OCI-LY7 (cell line): Measurements from ENCODE around the gene ADM2. TPM values are rescaled to one million over a fixed set of nuclear protein-coding genes. Genes with fewer than 3 reads are reported as not detected.

ENCODE experiments used
- BruUV-seq: library from RNA; stranded (reverse); fragments of 400-500 nt; replicated peaks from 2 replicates; lab custom pipeline; 2021; lab: Mats Ljungman, UMichigan
- CTCF ChIA-PET: fragments of 300-600 bp; sonication (Branson Sonifier 250); formaldehyde crosslinking; loops from one replicate; lab custom pipeline; 2022; ENCODE audit warnings: antibody characterized with exemption; ENCODE audit not compliant: unreplicated experiment; lab: Charles Lee
- POLR2A ChIA-PET: fragments of 300-600 bp; sonication (Branson Sonifier 250); formaldehyde crosslinking; loops from one replicate; lab custom pipeline; 2022; ENCODE audit warnings: antibody characterized with exemption; lab: Charles Lee
- DNase-seq: peaks from one replicate; pipeline ENCODE4 v3.0.0-alpha.2; 2015; ENCODE audit warnings: low spot score
- H2AFZ ChIP-seq: fragments of 200-600 bp; sonication (generic), shearing (Covaris generic); 2 replicates; pipeline ENCODE4 v1.6.1; 2014; ENCODE audit warnings: mild to moderate bottlenecking, antibody characterized with exemption, low read length, moderate library complexity
- H3K27ac ChIP-seq: fragments of 200-600 bp; sonication (generic); 2 replicates; pipeline ENCODE4 v1.5.1; 2014; ENCODE audit warnings: mixed run types, low read depth, mild to moderate bottlenecking, moderate library complexity, low read length, inconsistent platforms; ENCODE audit not compliant: poor library complexity, severe bottlenecking
- H3K36me3 ChIP-seq: fragments of 200-600 bp; sonication (generic); 2 replicates; pipeline ENCODE4 v1.6.1; 2014; ENCODE audit warnings: mild to moderate bottlenecking, antibody characterized with exemption, low read length, moderate library complexity, mixed read lengths; ENCODE audit not compliant: insufficient read depth
- H3K4me1 ChIP-seq: fragments of 200-600 bp; sonication (generic); 2 replicates; pipeline ENCODE4 v1.5.1; 2014; ENCODE audit warnings: mild to moderate bottlenecking, low read length; ENCODE audit not compliant: insufficient read depth, poor library complexity, severe bottlenecking
- H3K4me2 ChIP-seq: fragments of 200-600 bp; sonication (generic); 2 replicates; pipeline ENCODE4 v1.6.1; 2014; ENCODE audit warnings: mild to moderate bottlenecking, low read length
- H3K4me3 ChIP-seq: fragments of 200-600 bp; sonication (generic); 2 replicates; pipeline ENCODE4 v1.5.1; 2014; ENCODE audit warnings: mild to moderate bottlenecking, low read depth, low read length; ENCODE audit not compliant: poor library complexity, severe bottlenecking
- H3K79me2 ChIP-seq: fragments of 200-600 bp; sonication (generic); 2 replicates; pipeline ENCODE4 v1.6.1; 2016; ENCODE audit warnings: low read depth, mild to moderate bottlenecking, low read length, moderate library complexity, mixed read lengths; ENCODE audit not compliant: insufficient read depth
- H3K9me2 ChIP-seq: fragments of 200-600 bp; sonication (generic); 2 replicates; pipeline ENCODE4 v1.6.1; 2016; ENCODE audit warnings: mild to moderate bottlenecking, low read length, mixed read lengths; ENCODE audit not compliant: insufficient read depth
- H3K9me3 ChIP-seq: fragments of 200-600 bp; sonication (generic); 2 replicates; pipeline ENCODE4 v1.6.1; 2014; ENCODE audit warnings: mild to moderate bottlenecking, mixed run types, low read length, mixed read lengths
- H4K20me1 ChIP-seq: fragments of 200-600 bp; sonication (generic); 2 replicates; pipeline ENCODE4 v1.6.1; 2014; ENCODE audit warnings: mild to moderate bottlenecking, antibody characterized with exemption, low read length, moderate library complexity, mixed read lengths; ENCODE audit not compliant: insufficient read depth
- CTCF ChIP-seq: fragments of 200-600 bp; sonication (generic); conservative IDR thresholded peaks from 2 replicates; pipeline ENCODE4 v1.5.1; 2014; ENCODE audit warnings: mild to moderate bottlenecking, antibody characterized with exemption, low read length, moderate library complexity, mixed read lengths
- EZH2phosphoT487 ChIP-seq: fragments of 200-600 bp; sonication (generic); IDR thresholded peaks from 2 replicates; pipeline ENCODE4 v1.6.1; 2018; ENCODE audit warnings: low read depth, borderline replicate concordance, mild to moderate bottlenecking, mixed run types, antibody characterized with exemption, low read length, moderate library complexity, mixed read lengths
- intact Hi-C: fragments of 100-400 bp; cut with micrococcal nuclease; formaldehyde crosslinking; loops from one replicate; pipeline ENCODE4 v1.10.0; 2022; ENCODE audit not compliant: unreplicated experiment
- total RNA-seq, 2 experiments: library from RNA; depleted of rRNA in 1 of 2; stranded (reverse); fragments of >200 nt in 1 of 2; shearing (Covaris generic) in 1 of 2; gene quantifications; 2 replicates each; pipeline ENCODE4 v1.2.3, GENCODE V29; 2014 to 2022

Gene ADM2
- total RNA-seq, 2 experiments from 2014 or later: 4.3 to 7.9 TPM

- no peaks in the 10 kb centered on the region for H3K79me2 ChIP-seq
- CTCF ChIA-PET: no interaction called here
- H3K9me2 ChIP-seq: no peaks in the 10 kb centered on the region
- no peak overlapping the region for H3K4me2 ChIP-seq
- H3K27ac ChIP-seq: no peak overlapping the region
- no peak for TF ChIP-seq EZH2phosphoT487
- TF ChIP-seq CTCF: no peak
- DNase-seq: no peak
- peaks cover 10% of the 10 kb centered on the region for H3K4me1 ChIP-seq
- no peak overlapping the region for H3K4me3 ChIP-seq
- H4K20me1 ChIP-seq: no peaks in the 10 kb centered on the region
- intact Hi-C loops: no loop called here
- no TSS peak for BruUV-seq
- no peaks in the 10 kb centered on the region for H3K36me3 ChIP-seq
- POLR2A ChIA-PET: no interaction called here
- no peak overlapping the region for H2AFZ ChIP-seq
- H3K9me3 ChIP-seq: no peaks in the 10 kb centered on the region
Measured at GRCh38 chr22:50483556-50483955, 2.2 kb downstream of the ADM2 start.

- peaks cover 10% of the 10 kb centered on the region for H3K4me1 ChIP-seq
- no TSS peak for BruUV-seq
- H3K79me2 ChIP-seq: no peaks in the 10 kb centered on the region
- H3K27ac ChIP-seq: no peak overlapping the region
- no peak for TF ChIP-seq CTCF
- no peak for TF ChIP-seq EZH2phosphoT487
- no peaks in the 10 kb centered on the region for H3K9me2 ChIP-seq
- CTCF ChIA-PET: no interaction called here
- H3K4me3 ChIP-seq: no peak overlapping the region
- no peaks in the 10 kb centered on the region for H4K20me1 ChIP-seq
- POLR2A ChIA-PET: no interaction called here
- H2AFZ ChIP-seq: no peak overlapping the region
- no peak for DNase-seq
- peak overlapping the region; percentile 30; the same call in 1 of the 2 replicates for H3K4me2 ChIP-seq
- H3K9me3 ChIP-seq: no peaks in the 10 kb centered on the region
- intact Hi-C loops: no loop called here
- H3K36me3 ChIP-seq: no peaks in the 10 kb centered on the region
Measured at GRCh38 chr22:50483977-50484853, 2.9 kb downstream of the ADM2 start.
